NB4 (cell line): ENCODE results near the gene GM2A.
"Not testable (repeated sequence)": the region's sequence is repeated elsewhere in the genome, so short reads cannot be mapped to it uniquely, and the experiment has no call there.

ENCODE experiments used
- CTCF ChIP-seq: IDR thresholded peaks from one replicate; pipeline ENCODE4 v1.5.1; 2012; ENCODE audit warnings: low read depth, low read length
- MAX ChIP-seq: IDR thresholded peaks from 2 replicates; pipeline ENCODE4 v1.6.1; 2011; ENCODE audit warnings: low read depth, low read length
- MYC ChIP-seq: IDR thresholded peaks from 2 replicates; pipeline ENCODE4 v1.6.1; 2011; ENCODE audit warnings: low read depth, low read length
- POLR2A ChIP-seq: IDR thresholded peaks from 2 replicates; pipeline ENCODE4 v1.6.1; 2011; ENCODE audit warnings: mild to moderate bottlenecking; ENCODE audit not compliant: insufficient read length; ENCODE audit errors: extremely low read depth

GRCh38 chr5:151309266-151309665, 56.3 kb downstream of the GM2A start:
- not testable (repeated sequence) for TF ChIP-seq MAX, CTCF, POLR2A, MYC
